GM12878 (cell line): ENCODE data around the gene RUNX3. TPM values are rescaled to one million over a fixed set of nuclear protein-coding genes. Genes with fewer than 3 reads are reported as not detected.

Source experiments
- CREB1 ChIP-seq: IDR thresholded peaks from 2 replicates; pipeline ENCODE4 v1.6.1; 2012; ENCODE audit warnings: low read depth, mild to moderate bottlenecking, inconsistent platforms
- ETV6 ChIP-seq, 2 experiments: fragments of 450-650 bp in 1 of 2; IDR thresholded peaks in 1 of 2; conservative IDR thresholded peaks in 1 of 2; 2 replicates each; pipeline ENCODE4 v1.6.1; 2014; ENCODE audit warnings: antibody characterized with exemption in 1 of 2, borderline replicate concordance in 1 of 2, low read depth in 1 of 2, mild to moderate bottlenecking in 1 of 2, moderate library complexity in 1 of 2
- FOXM1 ChIP-seq: IDR thresholded peaks from 2 replicates; pipeline ENCODE4 v1.6.1; 2012; ENCODE audit warnings: low read depth, mild to moderate bottlenecking, inconsistent platforms, low read length, moderate library complexity
- KLF5 ChIP-seq: fragments of 450-650 bp; IDR thresholded peaks from 2 replicates; pipeline ENCODE4 v1.6.1; 2014; ENCODE audit warnings: mild to moderate bottlenecking; ENCODE audit not compliant: partially characterized antibody
- LARP7 ChIP-seq: fragments of 450-650 bp; IDR thresholded peaks from 2 replicates; pipeline ENCODE4 v1.6.1; 2017; ENCODE audit warnings: mild to moderate bottlenecking
- MEF2B ChIP-seq: fragments of 450-650 bp; IDR thresholded peaks from 2 replicates; pipeline ENCODE4 v1.6.1; 2018; ENCODE audit warnings: mild to moderate bottlenecking, moderate library complexity; ENCODE audit not compliant: partially characterized antibody, poor library complexity, severe bottlenecking
- NFXL1 ChIP-seq: fragments of 450-650 bp; IDR thresholded peaks from 2 replicates; pipeline ENCODE4 v1.6.1; 2017; ENCODE audit warnings: antibody characterized with exemption, mild to moderate bottlenecking, borderline replicate concordance
- NRF1 ChIP-seq: conservative IDR thresholded peaks from 2 replicates; pipeline ENCODE4 v1.6.1; 2011; ENCODE audit warnings: mild to moderate bottlenecking, low read depth, low read length, improper control_type of control experiment
- POLR2AphosphoS2 ChIP-seq: IDR thresholded peaks from 2 replicates; pipeline ENCODE4 v1.6.1; 2011; ENCODE audit warnings: low read depth, mild to moderate bottlenecking, low read length, improper control_type of control experiment, moderate library complexity
- SMARCA5 ChIP-seq: fragments of 450-650 bp; IDR thresholded peaks from 2 replicates; pipeline ENCODE4 v1.6.1; 2017; ENCODE audit warnings: mild to moderate bottlenecking
- SREBF1 ChIP-seq: IDR thresholded peaks from 2 replicates; pipeline ENCODE4 v1.6.1; 2012; ENCODE audit warnings: mild to moderate bottlenecking, low read length
- STAT3 ChIP-seq: IDR thresholded peaks from 2 replicates; pipeline ENCODE4 v1.6.1; 2011; ENCODE audit warnings: low read depth, low read length, improper control_type of control experiment
- TAF1 ChIP-seq: IDR thresholded peaks from 2 replicates; pipeline ENCODE4 v1.6.1; 2011; ENCODE audit warnings: mild to moderate bottlenecking, low read depth, low read length, borderline replicate concordance
- TCF12 ChIP-seq: IDR thresholded peaks from 2 replicates; pipeline ENCODE4 v1.6.1; 2011; ENCODE audit warnings: low read depth, mild to moderate bottlenecking, low read length
- TCF3 ChIP-seq: IDR thresholded peaks from 2 replicates; pipeline ENCODE4 v1.6.1; 2012; ENCODE audit warnings: low read depth, mild to moderate bottlenecking, low read length, borderline replicate concordance; ENCODE audit not compliant: insufficient read depth
- YBX1 ChIP-seq: fragments of 450-650 bp; IDR thresholded peaks from 2 replicates; pipeline ENCODE4 v1.6.1; 2016; ENCODE audit warnings: antibody characterized with exemption
- ZNF274 ChIP-seq: IDR thresholded peaks from one replicate; pipeline ENCODE4 v1.8.0; 2011; ENCODE audit not compliant: insufficient read length, insufficient read depth
- polyA plus RNA-seq, 11 experiments: library from polyadenylated mRNA; depleted of rRNA in 4 of 11; unstranded in 6 of 11; stranded (reverse) in 5 of 11; fragments of >200 nt; fragmentation: Nextera tagmentation in 4 of 11; fragmentation: Illumina TruSeq in 1 of 11; extraction: Ambion mirVana in 4 of 11; extraction: Trizol in 1 of 11; gene quantifications; 1 replicate in 1 of 11; 2 replicates in 10 of 11; pipeline versions ENCODE4 v1.2.1 to v1.2.3, GENCODE V29; 2011 to 2016; ENCODE audit warnings: inconsistent platforms in 2 of 11, missing spikeins in 2 of 11, low read depth in 1 of 11
- total RNA-seq, 4 experiments: library from RNA; depleted of rRNA in 3 of 4; stranded (reverse); fragments of >200 nt in 3 of 4; fragmentation: Illumina TruSeq in 1 of 4; extraction: Trizol in 1 of 4; gene quantifications; 2 replicates each; pipeline versions ENCODE4 v1.2.1 to v1.2.3, GENCODE V29; 2013 to 2021
- TF ChIP-seq, protein P1 (sequence below): IDR thresholded peaks from 2 replicates; pipeline ENCODE4 v1.6.1; 2011; ENCODE audit warnings: low read depth, mild to moderate bottlenecking, low read length, moderate library complexity, borderline replicate concordance; ENCODE audit errors: extremely low read depth
- TF ChIP-seq, protein P2 (sequence below): fragments of 450-650 bp; conservative IDR thresholded peaks from 2 replicates; pipeline ENCODE4 v1.6.1; 2017; ENCODE audit warnings: mild to moderate bottlenecking, moderate library complexity
- TF ChIP-seq, protein P3 (sequence below): fragments of 450-650 bp; IDR thresholded peaks from 2 replicates; pipeline ENCODE4 v1.6.1; 2016; ENCODE audit warnings: mild to moderate bottlenecking, moderate library complexity, borderline replicate concordance
- TF ChIP-seq, protein P4 (sequence below): fragments of 450-650 bp; IDR thresholded peaks from 2 replicates; pipeline ENCODE4 v1.6.1; 2016; ENCODE audit warnings: mild to moderate bottlenecking

Gene RUNX3
- total and polyA plus RNA-seq, 10 of the 15 experiments (the other 5 are each of a cell fraction or from before 2014, with no cell fraction given) = 19.0 to 151 (median 31.4) TPM

DNA sequence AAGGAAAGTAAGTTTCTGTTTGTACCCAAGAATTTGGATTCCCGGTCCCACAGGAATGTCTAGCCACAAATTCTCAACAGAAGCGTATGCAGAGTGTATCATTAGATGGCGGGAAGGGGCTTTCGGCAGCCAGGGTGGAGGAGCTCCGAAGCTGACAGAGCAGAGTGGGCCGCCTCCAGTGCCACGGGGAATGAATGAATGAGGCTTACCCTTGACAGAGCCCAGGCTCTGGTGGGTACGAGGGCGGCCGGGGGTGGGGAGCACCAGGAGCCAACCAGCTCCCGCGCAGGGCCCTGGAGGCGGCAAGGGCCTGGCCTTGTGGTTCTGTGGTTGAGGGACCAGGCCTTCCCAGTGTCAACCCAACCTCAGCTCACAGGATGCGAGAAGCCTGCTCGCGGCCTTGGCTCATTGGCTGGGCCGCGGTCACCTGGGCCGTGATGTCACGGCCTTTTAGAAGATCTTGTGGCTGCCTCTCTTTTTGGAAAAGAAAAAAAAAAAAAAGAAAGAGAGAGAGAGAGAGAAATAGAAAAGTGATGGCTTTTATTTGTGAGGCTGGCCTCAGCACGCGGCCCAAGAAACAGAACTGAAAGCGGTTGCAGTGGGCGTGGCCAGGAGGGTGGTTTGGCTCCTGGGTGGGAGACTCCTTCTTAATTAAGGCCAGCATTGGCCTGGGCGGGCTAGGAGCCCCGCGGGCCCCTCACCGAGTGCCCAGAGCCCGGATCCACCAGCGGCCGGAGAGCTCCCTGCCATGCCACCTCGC lies 34.9 kb upstream of the RUNX3 start (continued):
- TF ChIP-seq YBX1 (no peak), TCF12 (0 out of 2 replicates have a peak, but pooled peaks have one; percentile 59), MEF2B (peak; percentile 70), POLR2AphosphoS2 (peak; percentile 66; the same call in 1 of the 2 replicates), TCF3 (peak; percentile 52; the same call in 1 of the 2 replicates), NRF1 (0 out of 2 replicates have a peak, but pooled peaks have one; percentile 15), SMARCA5 (peak; percentile 19; the same call in 1 of the 2 replicates), ZNF274 (no peak), TAF1 (peak; percentile 83), LARP7 (peak; percentile 2; the same call in 1 of the 2 replicates), ETV6 (conservative IDR thresholded peaks at IDR 0.05 in 1 of 2, IDR thresholded peaks at IDR 0.05 in 1 of 2; ENCODE audit: borderline replicate concordance in 1 of 2, low read depth in 1 of 2) (0 out of 4 replicates have a peak, but pooled peaks of 1 of the 2 experiments have one; percentile 50), FOXM1 (no peak), KLF5 (no peak), NFXL1 (no peak), SREBF1 (no peak), CREB1 (no peak), STAT3 (no peak)
- TF ChIP-seq, protein P1, sequence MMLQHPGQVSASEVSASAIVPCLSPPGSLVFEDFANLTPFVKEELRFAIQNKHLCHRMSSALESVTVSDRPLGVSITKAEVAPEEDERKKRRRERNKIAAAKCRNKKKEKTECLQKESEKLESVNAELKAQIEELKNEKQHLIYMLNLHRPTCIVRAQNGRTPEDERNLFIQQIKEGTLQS = peak; percentile 65; the same call in 1 of the 2 replicates
- TF ChIP-seq, protein P2, sequence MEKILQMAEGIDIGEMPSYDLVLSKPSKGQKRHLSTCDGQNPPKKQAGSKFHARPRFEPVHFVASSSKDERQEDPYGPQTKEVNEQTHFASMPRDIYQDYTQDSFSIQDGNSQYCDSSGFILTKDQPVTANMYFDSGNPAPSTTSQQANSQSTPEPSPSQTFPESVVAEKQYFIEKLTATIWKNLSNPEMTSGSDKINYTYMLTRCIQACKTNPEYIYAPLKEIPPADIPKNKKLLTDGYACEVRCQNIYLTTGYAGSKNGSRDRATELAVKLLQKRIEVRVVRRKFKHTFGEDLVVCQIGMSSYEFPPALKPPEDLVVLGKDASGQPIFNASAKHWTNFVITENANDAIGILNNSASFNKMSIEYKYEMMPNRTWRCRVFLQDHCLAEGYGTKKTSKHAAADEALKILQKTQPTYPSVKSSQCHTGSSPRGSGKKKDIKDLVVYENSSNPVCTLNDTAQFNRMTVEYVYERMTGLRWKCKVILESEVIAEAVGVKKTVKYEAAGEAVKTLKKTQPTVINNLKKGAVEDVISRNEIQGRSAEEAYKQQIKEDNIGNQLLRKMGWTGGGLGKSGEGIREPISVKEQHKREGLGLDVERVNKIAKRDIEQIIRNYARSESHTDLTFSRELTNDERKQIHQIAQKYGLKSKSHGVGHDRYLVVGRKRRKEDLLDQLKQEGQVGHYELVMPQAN = peak; percentile 86
- TF ChIP-seq, protein P3, sequence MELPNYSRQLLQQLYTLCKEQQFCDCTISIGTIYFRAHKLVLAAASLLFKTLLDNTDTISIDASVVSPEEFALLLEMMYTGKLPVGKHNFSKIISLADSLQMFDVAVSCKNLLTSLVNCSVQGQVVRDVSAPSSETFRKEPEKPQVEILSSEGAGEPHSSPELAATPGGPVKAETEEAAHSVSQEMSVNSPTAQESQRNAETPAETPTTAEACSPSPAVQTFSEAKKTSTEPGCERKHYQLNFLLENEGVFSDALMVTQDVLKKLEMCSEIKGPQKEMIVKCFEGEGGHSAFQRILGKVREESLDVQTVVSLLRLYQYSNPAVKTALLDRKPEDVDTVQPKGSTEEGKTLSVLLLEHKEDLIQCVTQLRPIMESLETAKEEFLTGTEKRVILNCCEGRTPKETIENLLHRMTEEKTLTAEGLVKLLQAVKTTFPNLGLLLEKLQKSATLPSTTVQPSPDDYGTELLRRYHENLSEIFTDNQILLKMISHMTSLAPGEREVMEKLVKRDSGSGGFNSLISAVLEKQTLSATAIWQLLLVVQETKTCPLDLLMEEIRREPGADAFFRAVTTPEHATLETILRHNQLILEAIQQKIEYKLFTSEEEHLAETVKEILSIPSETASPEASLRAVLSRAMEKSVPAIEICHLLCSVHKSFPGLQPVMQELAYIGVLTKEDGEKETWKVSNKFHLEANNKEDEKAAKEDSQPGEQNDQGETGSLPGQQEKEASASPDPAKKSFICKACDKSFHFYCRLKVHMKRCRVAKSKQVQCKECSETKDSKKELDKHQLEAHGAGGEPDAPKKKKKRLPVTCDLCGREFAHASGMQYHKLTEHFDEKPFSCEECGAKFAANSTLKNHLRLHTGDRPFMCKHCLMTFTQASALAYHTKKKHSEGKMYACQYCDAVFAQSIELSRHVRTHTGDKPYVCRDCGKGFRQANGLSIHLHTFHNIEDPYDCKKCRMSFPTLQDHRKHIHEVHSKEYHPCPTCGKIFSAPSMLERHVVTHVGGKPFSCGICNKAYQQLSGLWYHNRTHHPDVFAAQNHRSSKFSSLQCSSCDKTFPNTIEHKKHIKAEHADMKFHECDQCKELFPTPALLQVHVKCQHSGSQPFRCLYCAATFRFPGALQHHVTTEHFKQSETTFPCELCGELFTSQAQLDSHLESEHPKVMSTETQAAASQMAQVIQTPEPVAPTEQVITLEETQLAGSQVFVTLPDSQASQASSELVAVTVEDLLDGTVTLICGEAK = no peak
- TF ChIP-seq, protein P4, sequence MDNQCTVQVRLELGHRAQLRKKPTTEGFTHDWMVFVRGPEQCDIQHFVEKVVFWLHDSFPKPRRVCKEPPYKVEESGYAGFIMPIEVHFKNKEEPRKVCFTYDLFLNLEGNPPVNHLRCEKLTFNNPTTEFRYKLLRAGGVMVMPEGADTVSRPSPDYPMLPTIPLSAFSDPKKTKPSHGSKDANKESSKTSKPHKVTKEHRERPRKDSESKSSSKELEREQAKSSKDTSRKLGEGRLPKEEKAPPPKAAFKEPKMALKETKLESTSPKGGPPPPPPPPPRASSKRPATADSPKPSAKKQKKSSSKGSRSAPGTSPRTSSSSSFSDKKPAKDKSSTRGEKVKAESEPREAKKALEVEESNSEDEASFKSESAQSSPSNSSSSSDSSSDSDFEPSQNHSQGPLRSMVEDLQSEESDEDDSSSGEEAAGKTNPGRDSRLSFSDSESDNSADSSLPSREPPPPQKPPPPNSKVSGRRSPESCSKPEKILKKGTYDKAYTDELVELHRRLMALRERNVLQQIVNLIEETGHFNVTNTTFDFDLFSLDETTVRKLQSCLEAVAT = peak; percentile 98
